HG03060 (cell line): ENCODE results near the gene AIG1.

Experiments
- ATAC-seq: cut with Tn5 transposase; IDR thresholded peaks from one replicate; pipeline ENCODE4 v1.9.1; 2021; ENCODE audit warnings: low read depth, moderate number of reproducible peaks; ENCODE audit not compliant: unreplicated experiment

AIG1 gene

GRCh38 chr6:143191361-143191760 is 130.7 kb downstream of the AIG1 start:
- ATAC-seq, result no peak

DNA sequence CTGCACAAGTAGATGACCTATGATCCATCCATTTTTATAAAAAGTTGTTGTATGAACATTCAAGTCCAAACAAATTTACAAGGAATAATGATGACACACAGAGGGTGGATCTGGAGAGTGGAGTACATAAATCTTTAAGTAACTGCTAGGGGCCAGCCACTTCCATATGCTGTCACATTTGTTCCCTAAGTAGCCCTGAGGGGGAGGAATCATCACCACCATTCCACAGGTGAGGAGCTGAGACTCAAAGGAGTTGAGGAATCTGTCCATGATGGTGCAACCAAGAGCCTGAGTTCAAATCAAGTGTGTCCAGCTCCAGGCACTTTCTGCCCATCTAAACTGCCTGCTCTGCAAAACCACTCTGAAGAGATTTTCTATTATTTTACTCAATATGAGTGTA is 132.1 kb downstream of the AIG1 start:
- ATAC-seq, result no peak

GRCh38 chr6:143193571-143194094 is 132.9 kb downstream of the AIG1 start:
- ATAC-seq, result no peak

GRCh38 chr6:143194095-143194589 is 133.5 kb downstream of the AIG1 start:
- ATAC-seq, result no peak

GRCh38 chr6:143195349-143195845 is 134.7 kb downstream of the AIG1 start:
- no peak for ATAC-seq

DNA sequence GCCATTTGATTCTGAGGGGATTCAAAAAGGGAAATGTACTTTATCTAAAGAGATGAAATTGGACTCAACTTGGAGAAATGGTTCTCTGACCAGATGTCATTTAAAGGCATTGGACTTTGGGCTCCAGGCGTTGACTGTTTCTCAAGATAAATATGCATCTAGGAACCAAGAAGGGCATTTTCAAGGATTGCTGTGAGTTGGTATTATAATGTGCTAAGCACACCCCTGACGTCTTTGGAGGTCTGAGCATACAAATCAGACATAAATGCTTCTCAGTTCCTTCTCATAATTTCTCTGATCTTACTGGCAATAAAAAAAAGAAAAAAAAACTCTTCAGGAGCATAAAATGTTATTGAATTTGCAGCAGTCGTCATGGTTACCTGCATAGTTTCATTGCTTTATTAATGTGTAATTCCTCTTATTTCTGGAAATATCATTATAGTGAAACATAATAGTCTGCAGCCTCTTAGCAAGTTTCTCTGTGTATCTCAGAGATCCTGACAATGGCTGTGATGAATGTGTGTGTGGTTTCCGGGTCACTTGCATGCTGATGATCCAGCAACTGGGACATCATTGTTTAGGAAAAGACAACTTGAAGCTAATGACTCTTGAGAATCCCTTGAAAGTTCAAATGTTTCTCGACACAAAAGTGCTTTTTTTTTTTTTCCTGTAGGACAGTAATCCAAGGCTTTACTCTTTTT is 136.0 kb downstream of the AIG1 start:
- ATAC-seq, result no peak

- ATAC-seq, result no peak
Observed at GRCh38 chr6:143197377-143197776, 136.7 kb downstream of the AIG1 start.

DNA sequence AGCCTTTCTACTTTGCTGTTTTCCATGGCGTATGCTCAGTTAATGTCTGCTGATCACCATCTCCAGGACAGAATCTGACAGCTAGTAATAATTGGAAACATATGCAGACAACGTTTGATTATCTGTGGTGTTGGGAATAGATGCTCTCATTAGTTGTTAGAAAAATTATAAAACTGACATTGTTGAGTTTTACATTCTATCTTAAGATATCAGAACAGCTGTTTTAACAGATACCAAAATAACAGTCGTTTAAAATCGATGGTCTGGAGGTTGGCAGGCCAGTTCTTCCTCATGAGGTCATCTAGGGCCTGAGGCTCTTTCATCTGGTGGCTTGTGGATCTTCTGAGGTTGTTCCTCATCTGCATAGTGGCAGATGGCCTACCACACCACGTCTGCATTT is 137.6 kb downstream of the AIG1 start:
- no peak for ATAC-seq

GRCh38 chr6:143199291-143199690 is 138.6 kb downstream of the AIG1 start:
- ATAC-seq, result no peak

- ATAC-seq, result no peak
Observed at GRCh38 chr6:143200167-143200770, 139.6 kb downstream of the AIG1 start.

- ATAC-seq, result no peak
Observed at GRCh38 chr6:143204045-143204444, 143.4 kb downstream of the AIG1 start.

DNA sequence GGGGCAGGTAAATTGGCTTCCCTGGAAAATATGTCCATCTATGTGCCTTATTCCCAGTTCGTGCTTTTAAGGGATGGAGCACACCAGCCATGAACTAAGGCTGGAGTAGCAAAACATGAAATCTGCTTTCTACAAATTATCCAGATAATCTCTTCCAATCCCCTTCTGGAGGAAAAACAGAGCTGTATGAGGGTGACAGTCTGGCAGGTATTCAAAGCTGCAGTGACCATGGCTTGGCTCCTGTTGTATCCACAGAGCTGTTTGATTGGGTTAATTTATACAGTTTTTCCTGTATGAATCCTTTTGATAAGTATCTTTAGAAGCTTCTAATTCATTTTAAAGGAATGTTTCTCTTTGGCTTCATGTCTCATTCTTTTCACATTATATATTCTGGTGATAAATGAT is 144.4 kb downstream of the AIG1 start:
- ATAC-seq, result no peak

GRCh38 chr6:143205585-143205984 is 144.9 kb downstream of the AIG1 start:
- ATAC-seq, result no peak

GRCh38 chr6:143205991-143206390 is 145.3 kb downstream of the AIG1 start:
- ATAC-seq, result no peak

DNA sequence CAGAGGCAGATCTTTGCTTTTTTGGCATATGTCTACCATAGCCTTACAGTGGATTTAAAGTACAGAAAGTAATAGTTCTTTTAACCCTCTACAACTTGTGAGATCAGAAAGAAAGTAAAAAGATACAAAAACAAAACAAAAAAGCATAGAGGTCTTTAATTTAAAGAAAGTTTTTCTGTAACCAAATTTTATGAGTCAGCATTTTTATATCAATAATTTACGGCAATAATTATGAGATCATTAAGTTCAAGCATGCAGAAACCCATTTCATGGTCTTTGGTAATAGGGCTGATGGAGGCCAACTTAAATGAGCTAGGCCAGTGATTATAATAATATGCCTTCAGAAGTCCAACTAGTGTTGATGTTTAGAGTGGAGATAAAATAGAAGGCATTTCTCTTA is 145.9 kb downstream of the AIG1 start:
- no peak for ATAC-seq

DNA sequence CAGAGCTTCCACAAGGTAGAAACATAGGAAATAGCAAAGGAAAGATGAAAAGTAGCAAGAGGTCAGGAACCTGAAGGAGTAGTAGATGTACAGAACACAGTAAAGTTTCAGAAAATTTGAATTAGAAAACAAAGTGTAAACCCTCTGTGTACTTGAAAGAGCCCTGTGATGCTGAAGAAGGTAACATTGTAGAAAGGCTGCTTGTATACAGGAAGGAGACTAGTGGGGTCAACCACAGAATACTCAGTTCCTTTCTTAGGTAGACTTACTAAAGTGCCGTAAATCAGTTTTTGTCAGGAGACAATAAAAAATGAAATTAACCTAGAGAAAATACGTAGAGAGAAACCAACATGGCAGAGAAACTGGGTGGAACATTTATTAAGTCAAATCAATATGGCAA is 149.7 kb downstream of the AIG1 start:
- no peak for ATAC-seq

GRCh38 chr6:143213859-143214376 is 153.2 kb downstream of the AIG1 start:
- ATAC-seq, result no peak

GRCh38 chr6:143215363-143215762 is 154.7 kb downstream of the AIG1 start:
- no peak for ATAC-seq

DNA sequence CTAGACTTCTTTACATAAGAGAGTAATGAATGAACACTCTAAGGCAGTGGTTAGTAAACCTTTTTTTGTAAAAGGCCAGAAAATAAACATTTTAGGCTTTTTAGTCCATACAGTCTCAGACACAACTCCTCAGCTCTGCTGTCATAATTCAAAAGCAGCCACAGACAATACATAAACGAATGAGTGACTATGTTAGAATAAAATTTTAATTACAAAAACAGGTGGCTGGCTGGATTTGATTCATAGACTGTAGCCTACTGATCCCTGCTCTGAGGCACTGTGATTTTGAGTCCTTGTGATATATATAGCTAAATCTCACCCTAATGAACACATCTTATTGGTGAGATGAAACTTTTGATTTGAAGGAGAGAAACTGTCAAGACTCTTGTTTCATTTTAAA is 155.1 kb downstream of the AIG1 start:
- no peak for ATAC-seq

GRCh38 chr6:143218233-143218632 is 157.5 kb downstream of the AIG1 start:
- no peak for ATAC-seq

GRCh38 chr6:143221698-143222097 is 161.0 kb downstream of the AIG1 start:
- ATAC-seq, result no peak

DNA sequence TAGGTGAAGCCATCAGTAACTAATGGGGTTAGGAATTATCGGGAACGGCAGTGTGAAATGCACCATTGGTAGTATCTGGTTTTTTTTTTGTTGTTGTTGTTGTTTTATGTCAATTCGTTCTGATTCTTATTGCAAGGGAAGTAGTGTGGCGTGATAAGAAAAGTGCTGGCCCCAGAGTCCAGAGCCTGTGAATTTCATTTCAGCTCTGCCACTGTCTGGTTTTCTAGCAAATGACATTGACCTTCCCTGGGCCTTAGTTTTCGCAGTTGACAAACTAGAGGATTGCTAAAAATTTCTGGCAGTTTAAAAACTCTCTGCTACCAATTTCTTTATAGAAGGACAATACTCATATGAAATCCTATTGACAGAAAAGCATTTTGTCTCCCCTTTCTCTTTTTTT is 161.6 kb downstream of the AIG1 start:
- no peak for ATAC-seq
